ENCODE measurements around the gene PKIG.

DNA sequence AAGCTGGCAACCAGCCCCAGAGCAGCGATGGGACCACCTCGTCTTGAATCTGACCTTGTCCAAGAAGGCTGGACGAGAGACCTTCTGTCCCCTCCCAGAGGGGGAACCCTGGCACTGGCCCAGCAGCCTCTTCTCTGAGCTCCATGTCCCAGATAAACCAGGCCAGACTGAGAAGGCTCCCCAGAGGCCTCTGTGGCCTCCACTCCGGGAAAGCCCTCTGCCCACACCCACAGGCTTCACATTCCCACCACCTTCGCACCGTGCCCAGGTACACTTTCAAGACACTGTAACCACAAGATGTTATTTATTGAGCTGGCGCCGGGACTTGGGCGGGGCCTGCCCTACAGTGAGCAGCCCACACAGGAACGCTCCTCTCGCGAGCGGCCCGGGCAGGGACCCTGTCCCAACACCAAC, 35.9 kb downstream of the PKIG start:
- TF ChIP-seq, protein P1, sequence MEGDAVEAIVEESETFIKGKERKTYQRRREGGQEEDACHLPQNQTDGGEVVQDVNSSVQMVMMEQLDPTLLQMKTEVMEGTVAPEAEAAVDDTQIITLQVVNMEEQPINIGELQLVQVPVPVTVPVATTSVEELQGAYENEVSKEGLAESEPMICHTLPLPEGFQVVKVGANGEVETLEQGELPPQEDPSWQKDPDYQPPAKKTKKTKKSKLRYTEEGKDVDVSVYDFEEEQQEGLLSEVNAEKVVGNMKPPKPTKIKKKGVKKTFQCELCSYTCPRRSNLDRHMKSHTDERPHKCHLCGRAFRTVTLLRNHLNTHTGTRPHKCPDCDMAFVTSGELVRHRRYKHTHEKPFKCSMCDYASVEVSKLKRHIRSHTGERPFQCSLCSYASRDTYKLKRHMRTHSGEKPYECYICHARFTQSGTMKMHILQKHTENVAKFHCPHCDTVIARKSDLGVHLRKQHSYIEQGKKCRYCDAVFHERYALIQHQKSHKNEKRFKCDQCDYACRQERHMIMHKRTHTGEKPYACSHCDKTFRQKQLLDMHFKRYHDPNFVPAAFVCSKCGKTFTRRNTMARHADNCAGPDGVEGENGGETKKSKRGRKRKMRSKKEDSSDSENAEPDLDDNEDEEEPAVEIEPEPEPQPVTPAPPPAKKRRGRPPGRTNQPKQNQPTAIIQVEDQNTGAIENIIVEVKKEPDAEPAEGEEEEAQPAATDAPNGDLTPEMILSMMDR (IDR thresholded peaks at IDR 0.05): no peak
- TF ChIP-seq POLR2A (IDR thresholded peaks at IDR 0.05): no peak

All from sigmoid colon (tissue), 3 donors.